Loucy (cell line): ENCODE data around the gene FSTL1.

Experiments used
- H2AFZ ChIP-seq: fragments of 200-600 bp; sonication (generic); 2 replicates; pipeline ENCODE4 v1.6.0; 2016; ENCODE audit warnings: antibody characterized with exemption, mild to moderate bottlenecking, low read length, moderate library complexity
- H3F3A ChIP-seq: fragments of 200-600 bp; 2 replicates; pipeline ENCODE4 v1.6.0; 2016; ENCODE audit warnings: antibody characterized with exemption, low read depth, mild to moderate bottlenecking
- H3K27me3 ChIP-seq: fragments of 200-600 bp; sonication (generic); 2 replicates; pipeline ENCODE4 v1.6.1; 2014; ENCODE audit warnings: low read length, mild to moderate bottlenecking; ENCODE audit not compliant: insufficient read depth, poor library complexity, severe bottlenecking
- H3K36me3 ChIP-seq: fragments of 200-600 bp; sonication (generic); 2 replicates; pipeline ENCODE4 v1.6.1; 2016; ENCODE audit warnings: low read length; ENCODE audit not compliant: insufficient read depth
- H3K4me1 ChIP-seq: fragments of 200-600 bp; sonication (generic); 2 replicates; pipeline ENCODE4 v1.5.1; 2014; ENCODE audit warnings: low read length, mild to moderate bottlenecking; ENCODE audit not compliant: insufficient read depth, poor library complexity, severe bottlenecking
- H3K4me2 ChIP-seq: fragments of 200-600 bp; sonication (generic); 2 replicates; pipeline ENCODE4 v1.6.0; 2014; ENCODE audit warnings: antibody characterized with exemption, low read length, low read depth, mild to moderate bottlenecking; ENCODE audit not compliant: poor library complexity, severe bottlenecking
- H3K4me3 ChIP-seq: fragments of 200-600 bp; sonication (generic); 2 replicates; pipeline ENCODE4 v1.5.1; 2014; ENCODE audit warnings: low read length, mild to moderate bottlenecking, mixed read lengths; ENCODE audit not compliant: poor library complexity, severe bottlenecking
- H3K79me2 ChIP-seq: fragments of 200-600 bp; sonication (generic); 2 replicates; pipeline ENCODE4 v1.6.1; 2014; ENCODE audit warnings: low read length; ENCODE audit not compliant: insufficient read depth
- H3K9ac ChIP-seq: fragments of 200-600 bp; sonication (generic); 2 replicates; pipeline ENCODE4 v1.6.0; 2014; ENCODE audit warnings: mild to moderate bottlenecking, low read depth, low read length, moderate library complexity; ENCODE audit not compliant: poor library complexity, severe bottlenecking
- H3K9me2 ChIP-seq: fragments of 200-600 bp; sonication (generic); replicated peaks from 2 replicates; pipeline ENCODE4 v1.6.1; 2016; ENCODE audit warnings: low read depth, low read length, mixed read lengths
- H3K9me3 ChIP-seq: fragments of 200-600 bp; sonication (generic); 2 replicates; pipeline ENCODE4 v1.6.1; 2014; ENCODE audit warnings: mild to moderate bottlenecking, antibody characterized with exemption, low read length, low read depth; ENCODE audit not compliant: insufficient read depth
- H4K20me1 ChIP-seq: fragments of 200-600 bp; sonication (generic); 2 replicates; pipeline ENCODE4 v1.6.0; 2014; ENCODE audit warnings: antibody characterized with exemption, low read length, mild to moderate bottlenecking; ENCODE audit not compliant: insufficient read depth, poor library complexity, severe bottlenecking
- CTCF ChIP-seq: fragments of 200-600 bp; sonication (generic); conservative IDR thresholded peaks from 2 replicates; pipeline ENCODE4 v1.5.1; 2014; ENCODE audit warnings: mild to moderate bottlenecking, antibody characterized with exemption, low read length
- EZH2phosphoT487 ChIP-seq: fragments of 200-600 bp; IDR thresholded peaks from 2 replicates; pipeline ENCODE4 v1.6.1; 2018; ENCODE audit warnings: antibody characterized with exemption, mild to moderate bottlenecking, moderate library complexity, borderline replicate concordance

Gene FSTL1

GRCh38 chr3:120425572-120426250, 25.1 kb downstream of the FSTL1 start:
- no peaks in the 10 kb centered on the region for H4K20me1 ChIP-seq
- H2AFZ ChIP-seq = no peak overlapping the region
- H3K79me2 ChIP-seq = no peaks in the 10 kb centered on the region
- no peak overlapping the region for H3K9ac ChIP-seq
- no peaks in the 10 kb centered on the region for H3K4me1 ChIP-seq
- H3K4me3 ChIP-seq = no peak overlapping the region
- no peaks in the 10 kb centered on the region for H3K9me2 ChIP-seq
- no peak for TF ChIP-seq CTCF
- no peak for TF ChIP-seq EZH2phosphoT487
- H3K9me3 ChIP-seq = no peaks in the 10 kb centered on the region
- no peak overlapping the region for H3K4me2 ChIP-seq
- H3K36me3 ChIP-seq = no peaks in the 10 kb centered on the region
- H3F3A ChIP-seq = no peaks in the 10 kb centered on the region
- H3K27me3 ChIP-seq = no peaks in the 10 kb centered on the region

GRCh38 chr3:120424976-120425570, 25.7 kb downstream of the FSTL1 start:
- Histone ChIP-seq H3K79me2 (no peaks in the 10 kb centered on the region), H3K4me3 (no peak overlapping the region), H2AFZ (no peak overlapping the region), H3K9ac (no peak overlapping the region), H3F3A (no peaks in the 10 kb centered on the region), H3K4me2 (no peak overlapping the region), H3K27me3 (no peaks in the 10 kb centered on the region), H3K4me1 (no peaks in the 10 kb centered on the region), H3K36me3 (no peaks in the 10 kb centered on the region), H3K9me3 (no peaks in the 10 kb centered on the region), H3K9me2 (no peaks in the 10 kb centered on the region), H4K20me1 (no peaks in the 10 kb centered on the region)
- TF ChIP-seq CTCF (no peak), EZH2phosphoT487 (no peak)

- no peak overlapping the region for H3K4me3 ChIP-seq
- H3K4me1 ChIP-seq = no peaks in the 10 kb centered on the region
- H3K9ac ChIP-seq = no peak overlapping the region
- no peak overlapping the region for H3K4me2 ChIP-seq
- H3F3A ChIP-seq = no peaks in the 10 kb centered on the region
- no peaks in the 10 kb centered on the region for H3K27me3 ChIP-seq
- no peak overlapping the region for H2AFZ ChIP-seq
- no peak for TF ChIP-seq EZH2phosphoT487
- no peaks in the 10 kb centered on the region for H4K20me1 ChIP-seq
- H3K9me2 ChIP-seq = no peaks in the 10 kb centered on the region
- no peaks in the 10 kb centered on the region for H3K9me3 ChIP-seq
- no peaks in the 10 kb centered on the region for H3K79me2 ChIP-seq
- H3K36me3 ChIP-seq = no peaks in the 10 kb centered on the region
Observed at GRCh38 chr3:120424506-120424905, 26.3 kb downstream of the FSTL1 start.
